ENCODE data around the gene TRPC1.

TRPC1 gene

GRCh38 chr3:142768338-142768737, 44.5 kb downstream of the TRPC1 start:
- TF ChIP-seq, protein P1, sequence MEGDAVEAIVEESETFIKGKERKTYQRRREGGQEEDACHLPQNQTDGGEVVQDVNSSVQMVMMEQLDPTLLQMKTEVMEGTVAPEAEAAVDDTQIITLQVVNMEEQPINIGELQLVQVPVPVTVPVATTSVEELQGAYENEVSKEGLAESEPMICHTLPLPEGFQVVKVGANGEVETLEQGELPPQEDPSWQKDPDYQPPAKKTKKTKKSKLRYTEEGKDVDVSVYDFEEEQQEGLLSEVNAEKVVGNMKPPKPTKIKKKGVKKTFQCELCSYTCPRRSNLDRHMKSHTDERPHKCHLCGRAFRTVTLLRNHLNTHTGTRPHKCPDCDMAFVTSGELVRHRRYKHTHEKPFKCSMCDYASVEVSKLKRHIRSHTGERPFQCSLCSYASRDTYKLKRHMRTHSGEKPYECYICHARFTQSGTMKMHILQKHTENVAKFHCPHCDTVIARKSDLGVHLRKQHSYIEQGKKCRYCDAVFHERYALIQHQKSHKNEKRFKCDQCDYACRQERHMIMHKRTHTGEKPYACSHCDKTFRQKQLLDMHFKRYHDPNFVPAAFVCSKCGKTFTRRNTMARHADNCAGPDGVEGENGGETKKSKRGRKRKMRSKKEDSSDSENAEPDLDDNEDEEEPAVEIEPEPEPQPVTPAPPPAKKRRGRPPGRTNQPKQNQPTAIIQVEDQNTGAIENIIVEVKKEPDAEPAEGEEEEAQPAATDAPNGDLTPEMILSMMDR (IDR thresholded peaks at IDR 0.05; ENCODE audit: extremely low read depth, missing control alignments), result no peak
- DNase-seq (ENCODE audit: low spot score), result no peak

- TF ChIP-seq, protein P1 (IDR thresholded peaks at IDR 0.05; ENCODE audit: extremely low read depth, missing control alignments), result no peak
- no peak for DNase-seq (ENCODE audit: low spot score)
Observed at GRCh38 chr3:142777927-142778326, 54.1 kb downstream of the TRPC1 start.

DNA sequence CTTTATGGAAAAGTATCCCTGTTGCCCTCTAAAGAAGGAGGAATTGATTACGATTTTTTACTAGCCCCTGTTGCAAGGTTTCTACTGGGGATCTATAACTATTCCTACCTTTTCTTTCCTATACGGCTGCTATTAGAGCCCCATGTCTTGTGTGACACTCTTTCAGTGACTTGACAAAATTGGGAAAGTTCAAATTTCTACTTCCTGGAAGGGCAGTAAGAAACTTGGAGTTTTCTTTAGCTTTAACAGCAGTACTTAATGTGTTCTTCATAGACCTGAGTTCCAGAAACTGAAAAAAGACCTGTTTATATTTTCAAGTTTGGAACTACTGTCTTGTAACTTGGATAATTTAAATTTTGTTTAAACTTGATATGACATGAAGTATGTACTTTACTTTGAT, 54.7 kb downstream of the TRPC1 start:
- DNase-seq (ENCODE audit: low spot score), result no peak
- TF ChIP-seq, protein P1 (IDR thresholded peaks at IDR 0.05; ENCODE audit: extremely low read depth, missing control alignments), result no peak

GRCh38 chr3:142779591-142779990, 55.8 kb downstream of the TRPC1 start:
- DNase-seq (ENCODE audit: low spot score), result no peak
- TF ChIP-seq, protein P1 (IDR thresholded peaks at IDR 0.05; ENCODE audit: extremely low read depth, missing control alignments), result no peak

DNA sequence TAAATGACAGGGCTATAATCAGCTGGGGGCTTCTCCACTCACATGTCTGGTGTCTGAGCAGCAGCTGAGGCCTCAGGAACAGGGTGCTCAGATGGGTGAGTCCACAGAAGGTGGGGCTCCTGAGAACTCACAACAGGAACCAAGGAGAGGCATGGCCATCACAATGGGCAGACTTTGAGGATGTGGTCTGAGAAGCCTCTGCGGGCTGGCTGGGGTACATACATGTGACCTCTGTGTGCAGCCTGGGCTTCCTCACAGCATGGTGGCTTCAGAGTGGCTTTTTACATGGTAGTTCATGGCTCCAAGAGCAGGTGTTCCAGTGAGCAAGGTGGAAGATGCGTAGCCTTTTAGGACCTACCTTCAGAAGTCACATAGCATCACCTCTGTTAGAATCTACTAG, 58.8 kb downstream of the TRPC1 start:
- DNase-seq (ENCODE audit: low spot score), result no peak
- TF ChIP-seq, protein P1 (IDR thresholded peaks at IDR 0.05; ENCODE audit: extremely low read depth, missing control alignments), result no peak

DNA sequence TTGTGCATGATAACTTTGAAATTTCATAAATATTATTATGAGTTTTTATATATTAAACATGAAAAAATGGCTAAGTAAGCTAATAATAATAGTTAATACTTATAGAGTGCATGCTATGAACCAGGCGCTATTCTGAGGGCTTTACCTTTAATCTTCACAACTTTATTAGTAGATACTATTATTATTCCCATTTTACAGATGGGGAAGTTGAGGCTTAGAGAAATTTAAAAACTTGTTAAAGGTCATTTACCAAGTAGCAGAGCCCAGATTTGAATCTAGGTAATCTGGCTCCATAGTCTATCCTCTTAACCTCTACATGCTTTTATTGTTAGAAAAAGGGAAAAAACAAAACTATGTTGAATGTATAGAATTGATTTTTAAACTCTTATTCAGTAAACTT, 60.4 kb downstream of the TRPC1 start:
- TF ChIP-seq, protein P1 (IDR thresholded peaks at IDR 0.05; ENCODE audit: extremely low read depth, missing control alignments), result no peak

DNA sequence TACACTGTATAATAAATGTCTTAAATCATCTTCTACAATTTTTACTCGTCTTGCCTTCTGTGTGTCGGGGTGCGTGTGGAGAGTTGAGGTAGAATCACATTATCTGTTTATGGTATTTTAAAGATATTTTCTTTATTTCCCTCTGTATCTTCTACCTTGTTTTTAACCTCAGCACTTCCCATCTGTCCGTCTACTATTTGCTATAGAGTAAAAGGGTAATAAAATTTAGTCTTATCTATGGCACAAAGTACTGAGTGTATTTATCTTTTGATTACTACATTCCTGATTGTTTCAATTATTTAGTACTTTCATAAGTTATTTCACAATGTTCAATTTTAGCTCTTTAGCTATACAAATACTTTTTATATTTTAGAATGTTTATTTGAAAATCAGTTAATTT, 62.2 kb downstream of the TRPC1 start:
- no peak for DNase-seq (ENCODE audit: low spot score)
- TF ChIP-seq, protein P1 (IDR thresholded peaks at IDR 0.05; ENCODE audit: extremely low read depth, missing control alignments), result no peak

More for the DNA sequence above, 60.4 kb downstream of the TRPC1 start:
- DNase-seq (ENCODE audit: low spot score), result no peak

All from GM20000 (cell line).